Sigmoid colon (tissue), 7 donors: ENCODE measurements around the gene SBF2. TPM values are rescaled to one million over a fixed set of nuclear protein-coding genes. Genes with fewer than 3 reads are reported as not detected.

ENCODE experiments used
- DNase-seq: peaks from one replicate; pipeline ENCODE4 v3.0.0-alpha.2; 2019
- H3K27ac ChIP-seq, 4 donors: fragments of 200-600 bp; sonication (generic); one replicate each; pipeline ENCODE4 v1.5.1; 2016 to 2019; ENCODE audit warnings: mild to moderate bottlenecking in 1 of 4
- H3K27me3 ChIP-seq, 3 donors: fragments of 200-600 bp; sonication (generic); one replicate each; pipeline ENCODE4 v1.5.1; 2019; ENCODE audit warnings: mild to moderate bottlenecking in 1 of 3
- H3K36me3 ChIP-seq, 4 donors: fragments of 200-600 bp; sonication (generic); one replicate each; pipeline ENCODE4 v1.5.1; 2016 to 2019
- H3K4me1 ChIP-seq, 4 donors: fragments of 200-600 bp; sonication (generic); one replicate each; pipeline ENCODE4 v1.5.1; 2017 to 2019
- H3K4me3 ChIP-seq, 4 donors: fragments of 200-600 bp; sonication (generic); one replicate each; pipeline ENCODE4 v1.5.1; 2017 to 2019; ENCODE audit warnings: mild to moderate bottlenecking in 2 of 4, moderate library complexity in 1 of 4
- H3K9me3 ChIP-seq, 4 donors: fragments of 200-600 bp in 3 of 4; sonication (generic) in 3 of 4; one replicate each; pipeline versions ENCODE4 v1.5.1 to v1.6.1; 2013 to 2019
- CTCF ChIP-seq, 4 experiments: fragments of 450-650 bp in 3 of 4; fragments of 200-600 bp in 1 of 4; IDR thresholded peaks; one replicate each; pipeline ENCODE4 v1.5.1; 2016 to 2019; ENCODE audit warnings: antibody characterized with exemption in 4 of 4, mild to moderate bottlenecking in 3 of 4, moderate library complexity in 2 of 4
- EP300 ChIP-seq, 4 donors: sonication (generic); formaldehyde crosslinking; IDR thresholded peaks; one replicate each; pipeline ENCODE4 v1.6.1; 2017; ENCODE audit warnings: antibody characterized with exemption in 4 of 4
- POLR2A ChIP-seq, 2 donors: fragments of 450-650 bp; IDR thresholded peaks; one replicate each; pipeline ENCODE4 v1.6.1; 2016; ENCODE audit warnings: antibody characterized with exemption in 2 of 2, mild to moderate bottlenecking in 2 of 2, moderate library complexity in 2 of 2
- POLR2AphosphoS5 ChIP-seq, 4 donors: sonication (generic); formaldehyde crosslinking; IDR thresholded peaks; one replicate each; pipeline ENCODE4 v1.6.1; 2017; ENCODE audit warnings: antibody characterized with exemption in 4 of 4
- WGBS, 2 donors: extraction: QIAGEN DNeasy Blood & Tissue Kit; methylation state at CpG; one replicate each; pipeline ENCODE4 v1.1.7; 2013; 5-methylcytosine and 5-hydroxymethylcytosine counted together
- intact Hi-C: fragments of 100-400 bp; cut with DNase I; formaldehyde crosslinking; loops from one replicate; pipeline ENCODE4 v1.15.1; 2023
- polyA plus RNA-seq, 3 donors: library from polyadenylated mRNA; stranded (reverse); fragments of 200-250 nt; gene quantifications; one replicate each; pipeline ENCODE4 v1.2.3, GENCODE V29; 2013
- total RNA-seq, 4 donors: library from RNA; depleted of rRNA; stranded (reverse); fragments of >200 nt; gene quantifications; one replicate each; pipeline ENCODE4 v1.1.0, GENCODE V29; 2016
- donor health status: healthy with polysubstance abuse.
- donor health status: Bipolar disorder and iron deficiency.
- donor health status: healthy.

SBF2 gene
- total and polyA plus RNA-seq, 7 donors, result 9.5 to 67.5 (median 47.1) TPM

- no peaks in the 10 kb centered on the region for H3K9me3 ChIP-seq
- H3K27ac ChIP-seq, result peak overlapping the region in 3 of 4 donors; percentile 98 to 99 (median 99)
- H3K4me3 ChIP-seq, result no peak overlapping the region
- no peak for TF ChIP-seq POLR2AphosphoS5 (IDR thresholded peaks at IDR 0.05)
- TF ChIP-seq EP300 (IDR thresholded peaks at IDR 0.05), result no peak
- no peak for TF ChIP-seq POLR2A (IDR thresholded peaks at IDR 0.05)
- TF ChIP-seq CTCF (IDR thresholded peaks at IDR 0.05), result no peak
- H3K27me3 ChIP-seq, result no peaks in the 10 kb centered on the region
- H3K36me3 ChIP-seq, result no peaks in the 10 kb centered on the region
- peaks cover 0 to 66% (median 43%) of the 10 kb centered on the region in 4 donors for H3K4me1 ChIP-seq
- 78 to 82% methylated on average over 17 of the region's 17 CpGs for WGBS, 2 donors
- intact Hi-C loops, result no loop called here
- no peak for DNase-seq
These were observed 2.0 kb downstream of the SBF2 start for GRCh38 chr11:10291801-10292638.

- TF ChIP-seq POLR2A (IDR thresholded peaks at IDR 0.05) (no peak), EP300 (IDR thresholded peaks at IDR 0.05) (no peak), POLR2AphosphoS5 (IDR thresholded peaks at IDR 0.05) (no peak), CTCF (IDR thresholded peaks at IDR 0.05) (no peak)
- Histone ChIP-seq H3K27ac (no peak overlapping the region), H3K4me1 (peaks cover 0 to 61% (median 43%) of the 10 kb centered on the region in 4 donors), H3K27me3 (no peaks in the 10 kb centered on the region), H3K4me3 (no peak overlapping the region), H3K9me3 (no peaks in the 10 kb centered on the region), H3K36me3 (no peaks in the 10 kb centered on the region)
- WGBS, 2 donors, result 92 to 94% methylated on average over 10 of the region's 10 CpGs
- intact Hi-C loops, result no loop called here
- no peak for DNase-seq
These were observed 4.1 kb downstream of the SBF2 start for GRCh38 chr11:10289765-10290380.

- Histone ChIP-seq H3K36me3 (no peaks in the 10 kb centered on the region), H3K27ac (no peak overlapping the region), H3K4me3 (no peak overlapping the region), H3K4me1 (peaks cover 0 to 58% (median 40%) of the 10 kb centered on the region in 4 donors), H3K27me3 (no peaks in the 10 kb centered on the region), H3K9me3 (no peaks in the 10 kb centered on the region)
- WGBS, 2 donors, result 81 to 86% methylated on average over 24 of the region's 24 CpGs
- no peak for DNase-seq
- intact Hi-C loops, result no loop called here
- no peak for TF ChIP-seq CTCF (IDR thresholded peaks at IDR 0.05)
- TF ChIP-seq EP300 (IDR thresholded peaks at IDR 0.05), result no peak
- no peak for TF ChIP-seq POLR2AphosphoS5 (IDR thresholded peaks at IDR 0.05)
- no peak for TF ChIP-seq POLR2A (IDR thresholded peaks at IDR 0.05)
These were observed 4.9 kb downstream of the SBF2 start for GRCh38 chr11:10288881-10289764.

GRCh38 chr11:10287766-10288715 is 6.0 kb downstream of the SBF2 start:
- TF ChIP-seq EP300 (IDR thresholded peaks at IDR 0.05) (no peak), CTCF (IDR thresholded peaks at IDR 0.05) (no peak), POLR2A (IDR thresholded peaks at IDR 0.05) (no peak), POLR2AphosphoS5 (IDR thresholded peaks at IDR 0.05) (no peak)

More at GRCh38 chr11:10287766-10288715, 6.0 kb downstream of the SBF2 start:
- Histone ChIP-seq H3K4me3 (no peak overlapping the region), H3K27me3 (no peaks in the 10 kb centered on the region), H3K36me3 (no peaks in the 10 kb centered on the region), H3K4me1 (peaks cover 0 to 55% (median 38%) of the 10 kb centered on the region in 4 donors), H3K27ac (no peak overlapping the region), H3K9me3 (no peaks in the 10 kb centered on the region)
- intact Hi-C loops, result no loop called here
- DNase-seq, result no peak
- 88 to 93% methylated on average over 9 of the region's 9 CpGs for WGBS, 2 donors
